CD14-positive monocyte (primary cell): Measurements from ENCODE around the gene TUBB4B. TPM values are rescaled to one million over a fixed set of nuclear protein-coding genes. Genes with fewer than 3 reads are reported as not detected.

ENCODE experiments used
- DNase-seq, 3 donors: peaks; one replicate each; pipeline ENCODE4 v3.0.0-alpha.2; 2011 to 2022
- H2AFZ ChIP-seq: 2 replicates; pipeline ENCODE4 v1.6.0; 2012; ENCODE audit warnings: mild to moderate bottlenecking, low read depth, low read length, inconsistent platforms; ENCODE audit not compliant: insufficient read depth, poor library complexity, severe bottlenecking
- H3K27ac ChIP-seq, 2 donors: 1 replicate in 1 of 2; 2 replicates in 1 of 2; pipeline ENCODE4 v1.5.1; 2012 to 2013; ENCODE audit warnings: low read length in 2 of 2, control low read depth in 1 of 2, inconsistent platforms in 1 of 2, low read depth in 1 of 2, mild to moderate bottlenecking in 1 of 2
- H3K27me3 ChIP-seq, 2 donors: one replicate each; pipeline versions ENCODE4 v1.6.0 to v1.6.1; 2011 to 2013; ENCODE audit warnings: low read length in 2 of 2; ENCODE audit not compliant: control insufficient read depth in 2 of 2, insufficient read depth in 2 of 2
- H3K36me3 ChIP-seq, 2 donors: replicated peaks in 1 of 2; 1 replicate in 1 of 2; 2 replicates in 1 of 2; pipeline versions ENCODE4 v1.5.1 to v1.6.1; 2012 to 2013; ENCODE audit warnings: low read length in 2 of 2, control low read depth in 1 of 2, inconsistent platforms in 1 of 2, mild to moderate bottlenecking in 1 of 2; ENCODE audit not compliant: insufficient read depth in 2 of 2, control insufficient read depth in 1 of 2
- H3K4me1 ChIP-seq, 2 donors: 1 replicate in 1 of 2; 2 replicates in 1 of 2; pipeline versions ENCODE4 v1.5.1 to v1.6.1; 2012 to 2013; ENCODE audit warnings: low read length in 2 of 2, control low read depth in 1 of 2, inconsistent platforms in 1 of 2, mild to moderate bottlenecking in 1 of 2, moderate library complexity in 1 of 2; ENCODE audit not compliant: insufficient read depth in 2 of 2, control insufficient read depth in 1 of 2
- H3K4me2 ChIP-seq: replicated peaks from 2 replicates; pipeline ENCODE3; 2012; ENCODE audit warnings: low read length, moderate library complexity, mild to moderate bottlenecking; ENCODE audit not compliant: poor library complexity, severe bottlenecking; ENCODE audit errors: extremely low read depth
- H3K4me3 ChIP-seq, 3 experiments: fragments of 200-600 bp in 1 of 3; sonication (generic) in 1 of 3; replicated peaks in 1 of 3; 1 replicate in 2 of 3; 2 replicates in 1 of 3; pipeline ENCODE4 v1.5.1; 2011 to 2013; ENCODE audit warnings: low read length in 3 of 3, mild to moderate bottlenecking in 3 of 3, control low read depth in 2 of 3, low read depth in 2 of 3, inconsistent platforms in 1 of 3, moderate library complexity in 1 of 3
- H3K79me2 ChIP-seq: 2 replicates; pipeline ENCODE4 v1.6.0; 2012; ENCODE audit warnings: mild to moderate bottlenecking, control low read depth, inconsistent platforms, low read length, moderate library complexity; ENCODE audit not compliant: insufficient read depth
- H3K9ac ChIP-seq: 2 replicates; pipeline ENCODE4 v1.6.0; 2017; ENCODE audit warnings: low read length, mild to moderate bottlenecking; ENCODE audit not compliant: insufficient read depth, poor library complexity, severe bottlenecking
- H3K9me3 ChIP-seq, 2 donors: replicated peaks in 1 of 2; 1 replicate in 1 of 2; 2 replicates in 1 of 2; pipeline versions ENCODE4 v1.5.1 to v1.6.1; 2012 to 2013; ENCODE audit warnings: low read length in 2 of 2, control low read depth in 1 of 2; ENCODE audit not compliant: control insufficient read depth in 1 of 2, insufficient read depth in 1 of 2
- H4K20me1 ChIP-seq: 2 replicates; pipeline ENCODE4 v1.6.0; 2012; ENCODE audit warnings: mild to moderate bottlenecking, low read length, control low read depth, moderate library complexity; ENCODE audit not compliant: insufficient read depth
- H3K27ac Mint-ChIP-seq, 7 donors: one replicate each; pipeline ENCODE4 v1.8.0; 2020; ENCODE audit warnings: mild to moderate bottlenecking in 7 of 7, mixed read lengths in 7 of 7, moderate library complexity in 6 of 7, inconsistent platforms in 2 of 7
- H3K27me3 Mint-ChIP-seq, 3 donors: one replicate each; pipeline ENCODE4 v1.8.0; 2021 to 2022; ENCODE audit warnings: low read depth in 3 of 3, mild to moderate bottlenecking in 3 of 3, mixed read lengths in 3 of 3, moderate library complexity in 3 of 3, inconsistent platforms in 1 of 3
- H3K36me3 Mint-ChIP-seq, 2 donors: one replicate each; pipeline ENCODE4 v1.8.0; 2020; ENCODE audit warnings: mixed read lengths in 2 of 2, inconsistent platforms in 1 of 2, mild to moderate bottlenecking in 1 of 2
- H3K4me1 Mint-ChIP-seq: one replicate; pipeline ENCODE4 v1.8.0; 2020; ENCODE audit warnings: mild to moderate bottlenecking, mixed read lengths
- H3K4me3 Mint-ChIP-seq, 2 donors: one replicate each; pipeline ENCODE4 v1.8.0; 2020; ENCODE audit warnings: mild to moderate bottlenecking in 2 of 2, mixed read lengths in 2 of 2, moderate library complexity in 1 of 2
- H3K9me3 Mint-ChIP-seq, 7 donors: one replicate each; pipeline ENCODE4 v1.8.0; 2020 to 2022; ENCODE audit warnings: mixed read lengths in 7 of 7, mild to moderate bottlenecking in 6 of 7, moderate library complexity in 6 of 7, inconsistent platforms in 2 of 7
- CTCF ChIP-seq: fragments of 200-600 bp; IDR thresholded peaks from one replicate; pipeline ENCODE4 v1.8.0; 2022; ENCODE audit warnings: antibody characterized with exemption, mild to moderate bottlenecking
- WGBS: methylation state at CpG from one replicate; pipeline ENCODE4 v1.1.5; 2013; ENCODE audit warnings: missing lambda C conversion rate; ENCODE audit not compliant: insufficient coverage; 5-methylcytosine and 5-hydroxymethylcytosine counted together
- intact Hi-C, 2 donors: fragments of 100-400 bp; cut with micrococcal nuclease; formaldehyde crosslinking; loops; one replicate each; pipeline versions ENCODE4 v1.15.0 to v1.15.1; 2023
- polyA plus RNA-seq, 3 donors: library from polyadenylated mRNA; depleted of rRNA in 1 of 3; unstranded in 2 of 3; stranded (reverse) in 1 of 3; fragments of 300-500 nt in 2 of 3; fragments of >200 nt in 1 of 3; fragmentation: Illumina TruSeq in 2 of 3; gene quantifications; 1 replicate in 2 of 3; 2 replicates in 1 of 3; pipeline ENCODE4 v1.2.3, GENCODE V29; 2012 to 2021

The TUBB4B gene
- polyA plus RNA-seq, 3 donors, result 58.1 to 284 (median 70.8) TPM

DNA sequence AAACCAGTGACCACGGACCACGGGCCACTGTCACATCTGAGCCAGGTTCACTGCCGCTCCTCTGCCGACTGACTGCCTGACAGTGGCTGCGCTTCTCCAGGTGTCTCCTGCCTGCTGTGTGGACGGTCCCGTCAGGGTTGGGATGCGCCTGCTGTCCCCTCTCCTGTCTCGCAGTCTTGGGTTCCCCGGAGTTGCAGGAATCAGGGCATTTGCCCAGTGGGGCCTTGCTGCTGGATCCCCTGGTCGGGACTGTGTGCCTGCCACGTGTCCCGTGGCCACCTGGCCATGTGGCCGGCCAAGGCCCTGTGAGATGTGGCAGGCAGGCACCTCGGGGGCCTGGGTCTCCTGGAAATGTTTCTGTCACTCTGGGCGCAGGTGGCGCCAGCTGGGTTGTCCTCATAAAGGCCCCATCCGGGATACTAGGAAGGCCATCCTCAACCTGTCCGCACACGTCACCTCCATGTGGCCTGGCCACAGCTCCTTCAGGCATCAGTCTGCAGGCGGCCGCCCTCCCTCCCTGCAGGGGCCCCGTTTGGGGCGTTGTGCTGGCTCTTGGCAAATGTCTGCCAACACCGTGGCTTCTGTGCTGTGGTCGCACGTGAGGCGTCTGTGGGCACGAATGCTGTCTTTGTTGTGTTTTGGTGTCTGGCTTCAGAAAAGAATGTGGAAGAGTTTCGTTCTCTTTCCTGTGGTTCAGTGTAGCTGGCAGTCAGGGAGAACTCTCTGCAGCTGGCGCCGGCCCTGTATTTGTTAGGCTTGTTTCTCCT, 30.0 kb downstream of the TUBB4B start:
- intact Hi-C loops, result no loop called here

DNA sequence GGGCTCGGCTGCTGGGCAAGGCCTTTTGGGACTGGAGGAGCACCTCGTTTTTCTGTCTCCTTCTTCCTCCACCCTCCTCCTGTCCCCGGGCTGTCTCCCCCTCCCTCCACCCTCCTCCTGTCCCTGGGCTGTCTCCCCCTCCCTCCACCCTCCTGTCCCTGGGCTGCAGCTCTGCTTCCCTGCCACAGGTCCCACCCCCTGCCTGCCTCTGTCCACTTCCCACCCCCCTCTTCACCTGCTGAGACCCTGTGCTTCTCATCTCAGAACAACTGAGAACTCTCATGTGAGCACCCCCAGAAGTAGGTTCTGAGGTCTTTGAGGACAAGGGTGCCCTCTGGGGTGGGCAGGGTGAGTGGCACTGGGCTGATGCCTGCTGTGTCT, 30.6 kb downstream of the TUBB4B start:
- Histone ChIP-seq H3K4me1 (peaks cover 46 to 54% of the 10 kb centered on the region in 2 donors), H3K27me3 (no peaks in the 10 kb centered on the region), H3K27ac (no peak overlapping the region), H3K36me3 (peaks cover 22 to 68% of the 10 kb centered on the region in 2 donors), H3K4me2 (no peak overlapping the region), H2AFZ (no peak overlapping the region), H4K20me1 (peaks cover 32% of the 10 kb centered on the region), H3K9me3 (no peaks in the 10 kb centered on the region), H3K4me3 (no peak overlapping the region), H3K79me2 (peaks cover 10% of the 10 kb centered on the region), H3K9ac (no peak overlapping the region)
- intact Hi-C loops, result no loop called here
- DNase-seq, result no peak
- peaks cover 31 to 67% of the 10 kb centered on the region in 2 donors for H3K36me3 Mint-ChIP-seq
- H3K4me3 Mint-ChIP-seq, result no peak overlapping the region
- peaks cover 0 to 3% (median 2%) of the 10 kb centered on the region in 3 donors for H3K27me3 Mint-ChIP-seq
- no peaks in the 10 kb centered on the region for H3K9me3 Mint-ChIP-seq
- TF ChIP-seq CTCF, result no peak
- peaks cover 55% of the 10 kb centered on the region for H3K4me1 Mint-ChIP-seq
- 0% methylated on average over 3 of the region's 3 CpGs for WGBS
- H3K27ac Mint-ChIP-seq, result no peak overlapping the region

More for the DNA sequence above, 30.0 kb downstream of the TUBB4B start:
- H3K4me2 ChIP-seq, result no peak overlapping the region
- H3K4me3 ChIP-seq, result no peak overlapping the region
- Mint-ChIP-seq H3K27ac (peak overlapping the region in 1 of 7 donors; percentile 58), H3K4me3 (no peak overlapping the region), H3K27me3 (peaks cover 0 to 3% (median 2%) of the 10 kb centered on the region in 3 donors), H3K36me3 (peaks cover 31 to 72% of the 10 kb centered on the region in 2 donors), H3K4me1 (peaks cover 49% of the 10 kb centered on the region), H3K9me3 (no peaks in the 10 kb centered on the region)
- peaks cover 28 to 74% of the 10 kb centered on the region in 2 donors for H3K36me3 ChIP-seq
- H2AFZ ChIP-seq, result no peak overlapping the region
- H3K4me1 ChIP-seq, result peaks cover 40 to 48% of the 10 kb centered on the region in 2 donors
- 60% methylated on average over 30 of the region's 32 CpGs for WGBS
- H3K27me3 ChIP-seq, result no peaks in the 10 kb centered on the region
- no peak for DNase-seq
- no peak overlapping the region for H3K27ac ChIP-seq
- peaks cover 5% of the 10 kb centered on the region for H3K79me2 ChIP-seq
- no peaks in the 10 kb centered on the region for H3K9me3 ChIP-seq
- H3K9ac ChIP-seq, result no peak overlapping the region
- H4K20me1 ChIP-seq, result peaks cover 36% of the 10 kb centered on the region
- TF ChIP-seq CTCF, result no peak
